DMS53 treated with DMSO at 0.1 percent for 48 hours (cell line): ENCODE data around the gene KLHL11.
"Not testable (repeated sequence)": the region's sequence is repeated elsewhere in the genome, so short reads cannot be mapped to it uniquely, and the experiment has no call there.

Experiments used
- DNase-seq: peaks from one replicate; lab custom pipeline; 2025; ENCODE audit not compliant: unreplicated experiment; lab: John Stamatoyannopoulos, UW

The KLHL11 gene

GRCh38 chr17:41891135-41892020 lies 26.2 kb upstream of the KLHL11 start:
- DNase-seq = no peak

- no peak for DNase-seq
Observed at GRCh38 chr17:41888332-41888965, 23.2 kb upstream of the KLHL11 start.

- no peak for DNase-seq
Observed at GRCh38 chr17:41885733-41886132, 20.5 kb upstream of the KLHL11 start.

- DNase-seq = no peak
Observed at GRCh38 chr17:41882756-41883155, 17.5 kb upstream of the KLHL11 start.

- DNase-seq = no peak
Observed at GRCh38 chr17:41880130-41880529, 14.9 kb upstream of the KLHL11 start.

GRCh38 chr17:41874293-41874670 lies 9.1 kb upstream of the KLHL11 start:
- DNase-seq = not testable (repeated sequence)

GRCh38 chr17:41873559-41874292 lies 8.5 kb upstream of the KLHL11 start:
- no peak for DNase-seq

GRCh38 chr17:41871789-41872188 lies 6.6 kb upstream of the KLHL11 start:
- no peak for DNase-seq

- peak; percentile 15 for DNase-seq
Observed at GRCh38 chr17:41870627-41871026, 5.4 kb upstream of the KLHL11 start.

GRCh38 chr17:41870097-41870496 lies 4.9 kb upstream of the KLHL11 start:
- DNase-seq = no peak

GRCh38 chr17:41869426-41869825 lies 4.2 kb upstream of the KLHL11 start:
- DNase-seq = no peak

GRCh38 chr17:41868568-41868967 lies 3.3 kb upstream of the KLHL11 start:
- DNase-seq = no peak

GRCh38 chr17:41865596-41865893 lies 322 bp upstream of the KLHL11 start:
- no peak for DNase-seq

- no peak for DNase-seq
Observed at GRCh38 chr17:41864498-41864835, 756 bp downstream of the KLHL11 start.

- DNase-seq = no peak
Observed at GRCh38 chr17:41863074-41863848, 2.0 kb downstream of the KLHL11 start.

- no peak for DNase-seq
Observed at GRCh38 chr17:41860254-41860931, 4.8 kb downstream of the KLHL11 start.

GRCh38 chr17:41851382-41851781 lies 13.8 kb downstream of the KLHL11 start:
- DNase-seq = not testable (repeated sequence)

- DNase-seq = no peak
Observed at GRCh38 chr17:41849251-41849990, 15.8 kb downstream of the KLHL11 start.

GRCh38 chr17:41848788-41849187 lies 16.4 kb downstream of the KLHL11 start:
- DNase-seq = no peak

GRCh38 chr17:41844971-41845370 lies 20.3 kb downstream of the KLHL11 start:
- no peak for DNase-seq
